DOHH2 (cell line): ENCODE results near the gene GRIK2.

Source experiments
- EZH2phosphoT487 ChIP-seq: fragments of 200-600 bp; sonication (generic); IDR thresholded peaks from 2 replicates; pipeline ENCODE4 v1.6.1; 2017; ENCODE audit warnings: borderline replicate concordance, mild to moderate bottlenecking, antibody characterized with exemption, low read length, moderate library complexity, mixed read lengths
- TF ChIP-seq, protein P1 (sequence below): fragments of 200-600 bp; sonication (generic); IDR thresholded peaks from one replicate; pipeline ENCODE4 v1.5.1; 2014; ENCODE audit warnings: antibody characterized with exemption, mild to moderate bottlenecking, low read depth, low read length; ENCODE audit not compliant: poor library complexity, severe bottlenecking

DNA sequence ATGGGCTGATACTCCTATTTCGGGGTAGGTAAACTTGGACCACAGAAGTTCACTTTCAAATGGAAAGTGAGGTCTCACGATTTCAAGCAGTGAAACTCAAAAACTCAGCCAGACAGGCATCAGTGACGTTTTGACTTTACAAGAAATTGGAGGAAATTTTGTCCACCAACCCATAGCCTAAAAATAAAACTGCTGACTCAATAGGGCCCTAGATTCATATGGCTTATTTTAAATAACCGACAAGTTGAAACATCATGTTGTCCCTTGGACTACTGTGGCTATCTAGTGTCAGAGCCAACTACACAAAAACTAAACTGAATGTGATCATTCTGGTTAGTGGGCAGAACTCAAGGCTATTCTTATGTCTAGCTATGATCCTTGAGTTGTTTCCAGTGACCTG, 486.3 kb downstream of the GRIK2 start:
- TF ChIP-seq, protein P1, sequence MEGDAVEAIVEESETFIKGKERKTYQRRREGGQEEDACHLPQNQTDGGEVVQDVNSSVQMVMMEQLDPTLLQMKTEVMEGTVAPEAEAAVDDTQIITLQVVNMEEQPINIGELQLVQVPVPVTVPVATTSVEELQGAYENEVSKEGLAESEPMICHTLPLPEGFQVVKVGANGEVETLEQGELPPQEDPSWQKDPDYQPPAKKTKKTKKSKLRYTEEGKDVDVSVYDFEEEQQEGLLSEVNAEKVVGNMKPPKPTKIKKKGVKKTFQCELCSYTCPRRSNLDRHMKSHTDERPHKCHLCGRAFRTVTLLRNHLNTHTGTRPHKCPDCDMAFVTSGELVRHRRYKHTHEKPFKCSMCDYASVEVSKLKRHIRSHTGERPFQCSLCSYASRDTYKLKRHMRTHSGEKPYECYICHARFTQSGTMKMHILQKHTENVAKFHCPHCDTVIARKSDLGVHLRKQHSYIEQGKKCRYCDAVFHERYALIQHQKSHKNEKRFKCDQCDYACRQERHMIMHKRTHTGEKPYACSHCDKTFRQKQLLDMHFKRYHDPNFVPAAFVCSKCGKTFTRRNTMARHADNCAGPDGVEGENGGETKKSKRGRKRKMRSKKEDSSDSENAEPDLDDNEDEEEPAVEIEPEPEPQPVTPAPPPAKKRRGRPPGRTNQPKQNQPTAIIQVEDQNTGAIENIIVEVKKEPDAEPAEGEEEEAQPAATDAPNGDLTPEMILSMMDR, result no peak
- no peak for TF ChIP-seq EZH2phosphoT487
